ENCODE data around the gene DTYMK. TPM values are rescaled to one million over a fixed set of nuclear protein-coding genes. Genes with fewer than 3 reads are reported as not detected.

DTYMK gene
- total and polyA plus RNA-seq, 2 of the 4 experiments (the other 2 are of a cell fraction), result 31.7 to 50.1 TPM

- H4K5ac ChIP-seq (ENCODE audit: low read depth, low read length), result no peak overlapping the region
- H3K27me3 ChIP-seq (ENCODE audit: control insufficient read depth, insufficient read depth, low read length), result no peaks in the 10 kb centered on the region
- no peak overlapping the region for H3K56ac ChIP-seq (ENCODE audit: extremely low read depth, insufficient read depth, low read length)
- H3K4me2 ChIP-seq (ENCODE audit: low read depth, low read length), result peak overlapping the region; percentile 40
- CTCF ChIA-PET, result no interaction called here
- H3K9ac ChIP-seq (ENCODE audit: low read depth, low read length), result peak overlapping the region; percentile 6; the same call in 1 of the 2 replicates
- no peak overlapping the region for H4K91ac ChIP-seq (ENCODE audit: insufficient read depth, low read depth, low read length)
- H2AFZ ChIP-seq (replicated peaks; ENCODE audit: low read length, poor library complexity), result peak overlapping the region; percentile 93
- peaks cover 9 to 26% of the 10 kb centered on the region in 2 experiments; a peak in 3 of 4 replicates for H3K79me1 ChIP-seq (ENCODE audit: low read depth in 1 of 2, low read length in 2 of 2)
- peaks cover 9% of the 10 kb centered on the region for H3K36me3 ChIP-seq (ENCODE audit: control insufficient read depth, insufficient read depth, low read length)
- H2BK5ac ChIP-seq (ENCODE audit: low read depth, low read length, poor library complexity, severe bottlenecking), result no peak overlapping the region
- H3K9me1 ChIP-seq (ENCODE audit: insufficient read depth, low read length), result peaks cover 7% of the 10 kb centered on the region; the same call in 1 of the 2 replicates
- H2BK120ac ChIP-seq (ENCODE audit: low read depth, low read length), result no peak overlapping the region
- H3K23ac ChIP-seq (ENCODE audit: low read depth, low read length), result no peak overlapping the region
- in situ Hi-C loops (cut with MboI; ENCODE audit: low sequenced_read_pairs) (no loop called here), intact Hi-C loops (cut with micrococcal nuclease) (loop anchor here (10.0 kb wide), 1 partner anchor 174 kb away; no protein-coding TSS in a partner anchor), dilution Hi-C loops (cut with HindIII; ENCODE audit: low sequenced_read_pairs, unreplicated experiment) (no loop called here)
- peaks cover 4% of the 10 kb centered on the region; the same call in 1 of the 2 replicates for H3K4me1 ChIP-seq (ENCODE audit: control insufficient read depth, insufficient read depth, low read length)
- H2AK5ac ChIP-seq (ENCODE audit: low read depth, low read length), result 0 out of 2 replicates have a peak overlapping the region, but pooled peaks have one; percentile 12
- no peak overlapping the region for H2BK20ac ChIP-seq (ENCODE audit: low read depth, low read length)
- H4K20me1 ChIP-seq (ENCODE audit: insufficient read depth, low read length), result peaks cover 16% of the 10 kb centered on the region
- peak overlapping the region; percentile 74 for H3K4me3 ChIP-seq (ENCODE audit: insufficient read depth, low read depth, low read length)
- H3K4ac ChIP-seq (ENCODE audit: low read depth, low read length), result peak overlapping the region; percentile 28; the same call in 1 of the 2 replicates
- DNase-seq (peak; percentile 73), ATAC-seq (ENCODE audit: low read depth) (no peak)
- 0% methylated on average over 2 of the region's 17 CpGs; no CpG with 5 or more reads in 1 of the 2 experiments for WGBS, 2 experiments (ENCODE audit: extremely low coverage in 2 of 2, insufficient read length in 1 of 2)
- POLR2A ChIA-PET (ENCODE audit: unreplicated experiment), result no interaction called here
- no peak overlapping the region; the same call in 1 of the 2 replicates for H3K14ac ChIP-seq (replicated peaks; ENCODE audit: low read depth, low read length)
- BruUV-seq (replicated peaks), result no TSS peak
- no peak overlapping the region for H2BK15ac ChIP-seq (ENCODE audit: low read depth, low read length)
- H3K27ac ChIP-seq (ENCODE audit: insufficient read depth, low read length), result peak overlapping the region; percentile 82
- H4K8ac ChIP-seq (ENCODE audit: low read depth in 2 of 2, low read length in 2 of 2), result peak overlapping the region; percentile 60 to 82; a peak in 2 of 4 replicates
- no peak overlapping the region for H3K18ac ChIP-seq (ENCODE audit: low read depth, low read length)
- TF ChIP-seq MAZ (IDR thresholded peaks at IDR 0.05; ENCODE audit: borderline replicate concordance, low read depth, low read length) (no peak), USF2 (IDR thresholded peaks at IDR 0.05; ENCODE audit: low read depth, low read length) (peak; percentile 69), BHLHE40 (IDR thresholded peaks at IDR 0.05; ENCODE audit: low read depth, low read length) (peak; percentile 95), POLR2A (IDR thresholded peaks at IDR 0.05; ENCODE audit: low read depth, low read length) (no peak), RCOR1 (IDR thresholded peaks at IDR 0.05; ENCODE audit: insufficient replicate concordance, low read length) (no peak), RAD21 (IDR thresholded peaks at IDR 0.05; ENCODE audit: low read length) (no peak), CTCF (conservative IDR thresholded peaks at IDR 0.05; ENCODE audit: low read depth, low read length) (peak; percentile 46), RFX5 (IDR thresholded peaks at IDR 0.05; ENCODE audit: low read depth, low read length) (no peak), FOS (IDR thresholded peaks at IDR 0.05; ENCODE audit: low read depth, low read length) (no peak), MAFK (IDR thresholded peaks at IDR 0.05; ENCODE audit: low read depth, low read length) (no peak), CEBPB (IDR thresholded peaks at IDR 0.05; ENCODE audit: low read depth, low read length) (no peak), CHD1 (IDR thresholded peaks at IDR 0.05; ENCODE audit: low read depth, low read length) (no peak), NFE2L2 (IDR thresholded peaks at IDR 0.05; ENCODE audit: low read depth, low read length) (no peak), MXI1 (IDR thresholded peaks at IDR 0.05; ENCODE audit: borderline replicate concordance, low read depth, low read length) (no peak), ELK1 (IDR thresholded peaks at IDR 0.05; ENCODE audit: borderline replicate concordance, low read depth, low read length) (no peak)
- peak overlapping the region; percentile 98 for H2AK9ac ChIP-seq (replicated peaks; ENCODE audit: low read depth, low read length, poor library complexity)
- H3K9me3 ChIP-seq (ENCODE audit: control insufficient read depth, insufficient read depth, low read length), result peaks cover 2% of the 10 kb centered on the region; the same call in 1 of the 2 replicates
These were observed 14.5 kb upstream of the DTYMK start for GRCh38 chr2:241701149-241701398.
